Epidermal melanocyte (primary cell): ENCODE results near the gene CEP162.
"Not testable (repeated sequence)": the region's sequence is repeated elsewhere in the genome, so short reads cannot be mapped to it uniquely, and the experiment has no call there.

Source experiments
- DNase-seq: peaks from one replicate; pipeline ENCODE4 v3.0.0; 2011; ENCODE audit warnings: low spot score; ENCODE audit not compliant: insufficient read length

Gene CEP162

DNA sequence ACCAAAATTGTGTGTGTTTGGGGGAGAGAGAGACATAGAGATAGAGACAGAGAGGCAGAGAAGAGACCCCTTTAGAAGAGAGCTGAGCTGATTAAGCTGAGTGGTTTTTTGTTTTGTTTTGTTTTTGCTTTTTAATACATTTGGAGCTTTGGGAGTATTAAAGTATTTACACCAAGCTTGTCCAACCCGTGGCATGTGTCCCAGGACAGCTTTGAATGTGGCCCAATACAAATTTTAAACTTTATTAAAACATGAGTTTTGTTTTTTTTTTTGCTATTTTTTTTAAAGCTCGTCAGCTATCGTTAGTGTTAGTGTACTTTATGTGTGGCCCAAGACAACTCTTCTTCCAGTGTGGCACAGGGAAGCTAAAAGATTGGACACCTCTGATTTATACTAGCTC, 137.9 kb downstream of the CEP162 start:
- DNase-seq = no peak

DNA sequence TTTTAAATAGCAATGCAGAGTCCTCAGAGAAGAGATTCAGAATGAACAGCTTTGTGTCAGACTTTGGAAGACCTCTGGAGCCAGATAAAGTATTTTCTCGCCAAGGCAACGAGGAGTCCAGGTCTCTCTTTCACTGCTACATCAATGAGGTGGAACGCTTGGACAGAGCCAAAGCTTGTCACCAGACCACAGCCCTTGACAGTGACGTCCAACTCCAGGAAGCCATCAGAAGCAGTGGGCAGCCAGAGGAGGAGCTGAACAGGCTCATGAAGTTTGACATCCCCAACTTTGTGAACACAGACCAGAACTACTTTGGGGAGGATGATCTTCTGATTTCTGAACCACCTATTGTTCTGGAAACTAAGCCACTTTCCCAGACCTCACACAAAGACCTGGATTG, 138.4 kb downstream of the CEP162 start:
- no peak for DNase-seq

DNA sequence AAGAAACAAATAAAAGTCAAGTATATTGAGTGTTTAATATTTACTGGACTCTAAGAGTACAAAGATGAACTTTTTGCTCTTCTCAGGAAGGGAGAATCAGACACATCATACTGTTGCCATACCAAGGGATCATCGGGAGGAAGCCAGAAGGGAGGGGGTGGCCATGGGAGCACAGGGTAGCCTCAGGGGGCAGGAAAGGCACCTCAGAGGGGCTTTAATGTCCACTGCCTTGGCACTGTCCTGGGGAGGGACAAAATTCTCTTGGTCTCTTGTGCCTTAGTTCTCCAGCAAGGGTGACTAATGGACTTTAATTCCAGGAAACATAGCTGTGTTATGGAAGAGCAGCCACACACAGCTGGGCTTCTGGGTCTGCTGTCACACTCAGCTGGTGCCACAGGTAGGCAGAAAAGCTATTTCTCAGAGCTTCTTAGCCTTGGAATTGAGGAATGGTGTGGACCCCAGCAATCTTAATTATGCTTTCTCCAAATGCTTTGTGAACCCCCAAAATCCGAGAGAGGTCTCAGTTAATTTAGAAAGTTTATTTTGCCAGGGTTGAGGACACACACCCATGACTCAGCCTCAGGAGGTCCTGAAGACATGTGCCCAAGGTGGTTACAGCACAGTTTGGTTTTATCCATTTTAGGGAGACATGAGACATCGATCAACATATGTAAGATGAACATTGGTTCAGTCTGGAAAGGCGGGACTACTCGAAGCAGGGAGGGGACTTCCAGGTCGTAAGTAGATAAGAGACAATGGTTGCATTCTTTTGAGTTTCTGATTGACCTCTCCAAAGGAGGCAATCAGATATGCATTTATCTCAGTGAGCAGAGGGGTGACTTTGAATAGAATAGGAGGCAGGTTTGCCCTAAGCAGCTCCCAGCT, 140.7 kb downstream of the CEP162 start:
- DNase-seq = no peak

DNA sequence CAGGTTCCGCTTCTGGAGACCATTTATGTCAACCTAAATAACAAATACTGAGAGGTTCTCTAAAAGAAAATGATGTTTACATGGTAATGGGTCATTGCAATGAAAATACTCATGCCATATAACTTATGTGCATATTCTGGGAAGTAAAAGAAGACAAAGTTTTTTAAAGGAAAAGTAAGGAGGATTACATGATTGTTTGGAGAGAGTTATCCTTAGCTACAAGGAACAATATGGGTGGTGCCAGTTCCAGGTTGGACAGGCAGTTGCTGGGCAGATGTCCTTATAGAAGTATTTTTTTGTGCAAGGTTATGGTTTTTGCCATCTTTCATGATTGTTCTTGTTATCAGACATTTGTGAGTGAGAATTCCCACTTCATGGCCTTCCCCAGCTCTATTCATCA, 141.4 kb downstream of the CEP162 start:
- DNase-seq = no peak

DNA sequence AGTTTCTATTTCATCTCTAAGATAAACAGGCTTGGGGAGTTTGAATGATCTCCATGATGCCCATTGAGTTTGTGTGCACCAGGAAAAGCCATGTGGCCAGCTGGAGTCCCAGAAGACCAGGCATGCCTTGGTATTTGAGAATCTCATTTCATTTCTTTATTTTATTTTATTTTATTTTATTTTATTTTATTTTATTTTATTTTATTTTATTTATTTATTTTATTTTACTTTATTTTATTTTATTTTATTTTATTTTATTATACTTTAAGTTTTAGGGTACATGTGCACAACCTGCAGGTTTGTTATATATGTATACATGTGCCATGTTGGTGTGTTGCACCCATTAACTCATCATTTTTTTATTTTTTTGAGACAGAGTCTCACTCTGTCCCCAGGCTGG, 142.7 kb downstream of the CEP162 start:
- not testable (repeated sequence) for DNase-seq

DNA sequence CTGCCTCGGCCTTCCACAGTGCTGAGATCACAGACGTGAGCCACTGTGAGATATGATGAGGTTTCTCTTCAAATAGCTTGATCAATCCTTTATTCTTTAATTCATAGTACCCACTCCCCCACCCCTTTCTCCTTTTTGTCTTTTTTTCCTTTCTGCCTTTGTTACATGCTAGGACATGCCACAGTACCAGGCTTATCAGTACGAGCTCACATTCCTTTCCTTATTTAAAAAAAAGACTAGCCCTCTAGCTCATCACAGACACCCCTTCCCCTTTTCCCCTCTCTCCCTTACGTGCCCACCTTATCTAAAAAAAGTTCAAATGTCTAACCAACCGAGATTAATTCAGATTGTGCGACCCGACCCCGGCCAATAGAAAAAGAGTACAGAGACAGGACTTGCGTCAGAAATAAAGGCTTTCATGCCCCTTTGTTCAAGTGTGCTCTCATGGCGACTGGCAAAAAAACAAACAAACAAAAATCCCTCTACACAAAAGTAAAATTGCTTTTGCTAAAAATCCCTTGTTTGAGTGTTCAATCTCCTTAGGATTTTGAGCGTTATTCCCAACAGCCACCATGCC, 144.7 kb downstream of the CEP162 start:
- DNase-seq = no peak

DNA sequence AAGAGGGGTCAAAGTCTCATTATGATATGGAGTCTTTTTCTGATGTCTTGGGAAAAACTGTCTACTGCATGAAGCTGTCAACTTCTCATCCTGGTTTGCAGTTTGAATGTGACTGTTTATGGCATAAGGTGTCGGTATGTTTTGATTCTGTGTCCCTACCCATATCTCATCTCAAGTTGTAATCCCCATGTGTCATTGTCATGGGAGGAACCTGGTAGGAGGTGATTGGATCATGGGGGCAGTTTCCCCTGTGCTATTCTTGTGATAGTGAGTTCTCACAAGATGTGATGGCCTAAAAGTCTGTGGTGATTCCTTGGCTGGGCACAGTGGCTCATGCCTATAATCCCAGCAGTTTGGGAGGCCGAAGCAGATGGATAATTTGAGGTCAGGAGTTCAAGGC, 146.2 kb downstream of the CEP162 start:
- no peak for DNase-seq

DNA sequence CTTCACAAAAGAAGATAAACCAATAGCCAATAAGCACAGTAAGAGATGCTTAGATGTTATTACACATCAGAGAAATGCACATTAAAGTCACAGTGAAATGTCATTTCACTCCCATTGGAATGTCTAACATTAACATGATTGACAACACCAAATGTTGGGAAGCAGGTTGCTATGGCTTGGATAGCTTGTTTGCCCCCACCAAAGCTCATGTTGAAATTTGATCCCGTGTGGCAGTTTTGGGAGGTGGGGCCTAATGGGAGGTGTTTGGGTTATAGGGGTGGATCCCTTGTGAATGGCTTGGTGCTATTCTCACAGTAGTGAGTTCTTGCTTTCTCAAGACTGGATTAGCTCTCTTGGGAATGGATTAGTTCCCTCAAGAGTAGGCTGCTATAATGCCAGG, 149.1 kb downstream of the CEP162 start:
- DNase-seq = no peak

DNA sequence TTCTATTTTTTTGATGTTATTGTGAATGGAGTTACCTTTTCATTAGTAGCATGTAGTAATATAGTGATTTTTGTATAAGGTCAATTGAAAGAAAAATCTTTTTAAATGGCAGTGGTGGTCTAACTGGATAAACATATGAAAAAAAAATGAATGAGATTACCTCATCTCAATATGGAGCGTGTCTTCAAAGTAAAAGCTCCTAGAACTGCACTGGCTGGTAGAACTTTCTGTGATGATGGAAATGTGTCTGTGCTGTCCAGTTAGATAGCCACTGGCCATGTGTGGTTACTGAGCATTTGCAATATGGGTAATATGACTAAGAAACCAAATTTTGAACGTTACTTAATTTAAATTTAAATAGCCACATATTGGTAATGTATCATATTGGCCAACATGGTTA, 149.8 kb downstream of the CEP162 start:
- no peak for DNase-seq

DNA sequence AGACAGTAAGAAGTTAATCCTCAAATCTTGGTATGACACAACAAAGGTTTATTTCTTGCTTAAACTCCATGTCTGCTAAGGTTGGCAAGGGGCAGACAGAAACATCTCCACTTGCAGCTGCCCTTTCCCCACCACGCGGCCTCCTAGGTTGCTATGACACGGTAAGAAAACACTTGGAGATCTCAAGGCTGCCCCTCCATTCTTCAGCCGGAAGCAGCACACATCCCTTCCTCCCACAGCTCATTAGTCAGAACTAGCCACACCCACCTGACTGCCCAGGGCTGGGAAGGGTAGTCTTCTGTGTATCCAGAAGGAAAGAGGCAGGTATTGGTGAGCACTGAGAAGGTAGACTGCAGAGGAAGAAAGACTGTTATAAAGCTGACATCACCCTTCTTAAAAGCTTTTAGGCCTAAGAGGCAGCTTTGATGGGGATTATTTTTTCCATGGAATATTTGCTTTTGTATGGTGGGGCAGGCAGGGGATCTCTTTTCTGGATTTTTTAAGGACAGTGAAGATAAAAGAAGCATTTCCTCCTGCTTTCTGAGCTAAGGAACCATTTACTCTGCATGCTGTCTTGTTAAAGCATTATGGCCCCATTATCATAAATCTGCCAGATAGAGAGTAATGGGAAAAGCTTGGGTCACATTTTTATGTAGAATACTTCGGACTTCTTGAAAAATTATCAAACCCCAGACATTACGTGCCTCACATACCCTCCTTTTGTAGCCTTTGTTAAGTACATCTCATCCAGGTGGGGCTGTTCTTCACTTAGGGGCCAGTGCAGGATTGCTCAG, 152.3 kb downstream of the CEP162 start:
- no peak for DNase-seq
